ENCODE results near the gene PFN3. TPM values are rescaled to one million over a fixed set of nuclear protein-coding genes. Genes with fewer than 3 reads are reported as not detected.

Gene PFN3
- total and polyA plus RNA-seq, 7 donors, result not detected

GRCh38 chr5:177397875-177398390 lies 2.5 kb downstream of the PFN3 start:
- DNase-seq, result no peak
- Histone ChIP-seq H3K36me3 (no peaks in the 10 kb centered on the region), H3K4me1 (peaks cover 0 to 22% (median 19%) of the 10 kb centered on the region in 4 donors), H3K4me3 (no peak overlapping the region), H3K9me3 (no peaks in the 10 kb centered on the region), H3K27me3 (peaks cover 35 to 82% (median 68%) of the 10 kb centered on the region in 3 donors), H3K27ac (no peak overlapping the region)
- intact Hi-C loops (cut with DNase I), result no loop called here
- 87 to 90% methylated on average over 16 of the region's 16 CpGs for WGBS, 2 donors
- TF ChIP-seq EP300 (IDR thresholded peaks at IDR 0.05), result no peak
- no peak for TF ChIP-seq CTCF (IDR thresholded peaks at IDR 0.05)
- TF ChIP-seq POLR2AphosphoS5 (IDR thresholded peaks at IDR 0.05), result no peak

GRCh38 chr5:177396807-177397206 lies 3.7 kb downstream of the PFN3 start:
- 94% methylated on average over 10 of the region's 10 CpGs for whole genome bisulfite sequencing, 2 donors
- intact Hi-C loops (cut with DNase I), result no loop called here
- H3K36me3 ChIP-seq, result no peaks in the 10 kb centered on the region

GRCh38 chr5:177396078-177396477 lies 4.4 kb downstream of the PFN3 start:
- Histone ChIP-seq H3K27ac (no peak overlapping the region), H3K4me3 (no peak overlapping the region), H3K27me3 (peaks cover 16 to 63% (median 50%) of the 10 kb centered on the region in 3 donors), H3K4me1 (peaks cover 0 to 11% (median 10%) of the 10 kb centered on the region in 4 donors), H3K9me3 (no peaks in the 10 kb centered on the region), H3K36me3 (no peaks in the 10 kb centered on the region)
- TF ChIP-seq POLR2AphosphoS5 (IDR thresholded peaks at IDR 0.05) (no peak), CTCF (IDR thresholded peaks at IDR 0.05) (no peak), POLR2A (IDR thresholded peaks at IDR 0.05) (no peak), EP300 (IDR thresholded peaks at IDR 0.05) (no peak)
- intact Hi-C loops (cut with DNase I), result no loop called here
- no peak for DNase-seq
- WGBS, 2 donors, result 69 to 89% methylated on average over 8 of the region's 8 CpGs

More at GRCh38 chr5:177396807-177397206, 3.7 kb downstream of the PFN3 start:
- Histone ChIP-seq H3K9me3 (no peaks in the 10 kb centered on the region), H3K27ac (no peak overlapping the region), H3K27me3 (peaks cover 23 to 71% (median 57%) of the 10 kb centered on the region in 3 donors), H3K4me1 (peaks cover 0 to 11% (median 10%) of the 10 kb centered on the region in 4 donors), H3K4me3 (no peak overlapping the region)
- DNase-seq, result no peak
- TF ChIP-seq POLR2AphosphoS5 (IDR thresholded peaks at IDR 0.05) (no peak), CTCF (IDR thresholded peaks at IDR 0.05) (no peak), EP300 (IDR thresholded peaks at IDR 0.05) (no peak), POLR2A (IDR thresholded peaks at IDR 0.05) (no peak)

GRCh38 chr5:177393990-177394389 lies 6.5 kb downstream of the PFN3 start:
- H3K4me1 ChIP-seq, result peaks cover 0 to 4% (median 0%) of the 10 kb centered on the region in 4 donors
- no peak for TF ChIP-seq POLR2AphosphoS5 (IDR thresholded peaks at IDR 0.05)
- no peak for TF ChIP-seq POLR2A (IDR thresholded peaks at IDR 0.05)
- TF ChIP-seq EP300 (IDR thresholded peaks at IDR 0.05), result no peak
- TF ChIP-seq CTCF (IDR thresholded peaks at IDR 0.05), result no peak
- H3K27ac ChIP-seq, result no peak overlapping the region
- no peaks in the 10 kb centered on the region for H3K9me3 ChIP-seq
- 68 to 89% methylated on average over 5 of the region's 5 CpGs for WGBS, 2 donors
- no peaks in the 10 kb centered on the region for H3K36me3 ChIP-seq
- no peak overlapping the region for H3K4me3 ChIP-seq
- no peak for DNase-seq
- intact Hi-C loops (cut with DNase I), result no loop called here
- peaks cover 0 to 55% (median 29%) of the 10 kb centered on the region in 3 donors for H3K27me3 ChIP-seq

Data from sigmoid colon (tissue), 7 donors.